A172 (cell line): Measurements from ENCODE around the gene ORC4. TPM values are rescaled to one million over a fixed set of nuclear protein-coding genes. Genes with fewer than 3 reads are reported as not detected.
"Not testable (repeated sequence)": the region's sequence is repeated elsewhere in the genome, so short reads cannot be mapped to it uniquely, and the experiment has no call there.

Source experiments
- DNase-seq: peaks from one replicate; pipeline ENCODE4 v3.0.0-alpha.2; 2015; ENCODE audit warnings: low spot score
- total RNA-seq: library from RNA; depleted of rRNA; stranded (reverse); fragments of >200 nt; shearing (Covaris generic); gene quantifications from 2 replicates; pipeline ENCODE4 v1.2.3, GENCODE V29; 2014

The ORC4 gene
- total RNA-seq, 1 experiment from 2014 or later: 143 TPM

DNA sequence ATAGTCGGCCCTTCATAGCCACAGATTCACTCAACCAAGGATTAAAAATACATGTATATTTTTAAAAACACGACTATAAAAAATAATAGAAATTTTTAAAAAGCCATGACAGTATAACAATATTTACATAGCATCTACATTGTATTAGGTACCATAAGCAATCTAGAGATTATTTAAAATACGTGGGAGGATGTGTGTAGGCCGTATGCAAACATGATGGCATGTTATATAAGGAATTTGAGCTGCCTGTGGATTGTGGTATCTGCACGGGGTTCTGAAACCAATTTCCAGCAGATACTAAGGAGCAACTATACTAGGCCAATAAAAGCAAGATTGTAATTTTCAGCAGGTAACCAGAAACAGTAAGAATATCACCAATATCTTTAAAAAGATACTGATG is 5.9 kb downstream of the ORC4 start:
- no peak for DNase-seq

DNA sequence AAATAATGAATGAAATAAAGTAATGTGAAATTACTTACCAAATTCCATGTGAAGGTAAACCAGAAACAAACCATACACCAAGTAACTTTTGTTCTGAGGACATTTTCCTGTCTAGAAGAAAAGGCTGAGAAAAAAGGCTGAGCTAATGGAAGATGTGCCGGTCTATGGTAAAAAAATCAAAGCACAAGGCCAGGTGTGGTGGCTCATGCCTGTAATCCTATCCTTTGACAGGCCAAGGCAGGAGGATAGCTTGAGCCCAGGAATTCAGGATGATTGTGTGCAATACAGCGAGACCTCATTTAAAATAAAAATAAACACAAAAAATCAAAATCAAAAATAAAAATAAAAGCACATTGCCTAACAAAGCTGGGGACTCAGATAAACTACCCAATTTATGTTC is 6.7 kb downstream of the ORC4 start:
- DNase-seq: no peak

DNA sequence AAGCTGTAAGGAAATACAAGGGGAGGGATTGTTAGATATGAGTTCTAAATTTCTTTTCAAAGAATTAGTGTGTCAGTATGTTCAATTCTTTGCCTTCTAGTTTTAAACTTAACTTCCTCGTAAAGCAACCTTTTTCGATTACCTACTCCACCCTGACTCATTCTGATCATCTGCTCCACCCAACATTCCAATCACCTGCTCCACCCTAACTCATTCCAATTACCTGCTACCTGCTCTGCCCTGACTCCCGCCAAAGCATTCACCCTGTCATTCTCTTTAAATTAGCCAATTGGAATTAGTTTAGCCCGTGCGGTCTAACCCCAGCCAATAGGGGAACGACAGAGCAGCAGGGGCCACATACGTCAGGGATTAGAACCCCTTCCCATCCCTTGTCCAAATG is 12.1 kb downstream of the ORC4 start:
- DNase-seq: not testable (repeated sequence)

DNA sequence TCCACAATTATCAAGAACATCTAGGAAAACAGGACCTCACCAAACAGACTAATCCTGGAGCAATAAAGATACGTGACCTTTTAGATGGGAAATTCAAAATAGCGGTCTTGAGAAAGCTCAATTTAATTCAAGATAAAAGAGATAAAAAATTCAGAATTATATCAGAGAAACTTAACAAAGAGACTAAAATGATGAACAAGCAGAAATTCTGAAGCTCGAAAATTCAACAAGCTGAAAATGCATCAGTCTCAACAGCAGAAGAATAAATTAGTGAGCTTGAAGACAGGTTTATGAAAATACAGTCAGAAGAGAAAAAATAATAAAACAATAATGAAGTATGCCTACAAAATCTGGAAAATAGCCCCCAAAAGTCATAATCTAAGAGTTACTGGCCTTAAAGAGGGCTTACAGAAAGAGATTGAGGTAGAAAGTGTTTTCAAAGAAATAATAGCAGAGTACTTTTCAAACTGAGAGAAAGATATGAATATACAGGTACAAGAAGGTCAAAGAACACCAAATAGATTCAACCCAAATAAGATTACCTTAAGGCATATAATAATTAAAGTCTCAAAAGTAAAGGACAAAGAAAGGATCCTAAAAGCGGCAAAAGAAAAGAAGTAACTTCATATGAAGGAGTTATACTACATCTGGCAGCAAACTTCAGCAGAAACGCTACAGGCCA is 13.2 kb downstream of the ORC4 start:
- no peak for DNase-seq

DNA sequence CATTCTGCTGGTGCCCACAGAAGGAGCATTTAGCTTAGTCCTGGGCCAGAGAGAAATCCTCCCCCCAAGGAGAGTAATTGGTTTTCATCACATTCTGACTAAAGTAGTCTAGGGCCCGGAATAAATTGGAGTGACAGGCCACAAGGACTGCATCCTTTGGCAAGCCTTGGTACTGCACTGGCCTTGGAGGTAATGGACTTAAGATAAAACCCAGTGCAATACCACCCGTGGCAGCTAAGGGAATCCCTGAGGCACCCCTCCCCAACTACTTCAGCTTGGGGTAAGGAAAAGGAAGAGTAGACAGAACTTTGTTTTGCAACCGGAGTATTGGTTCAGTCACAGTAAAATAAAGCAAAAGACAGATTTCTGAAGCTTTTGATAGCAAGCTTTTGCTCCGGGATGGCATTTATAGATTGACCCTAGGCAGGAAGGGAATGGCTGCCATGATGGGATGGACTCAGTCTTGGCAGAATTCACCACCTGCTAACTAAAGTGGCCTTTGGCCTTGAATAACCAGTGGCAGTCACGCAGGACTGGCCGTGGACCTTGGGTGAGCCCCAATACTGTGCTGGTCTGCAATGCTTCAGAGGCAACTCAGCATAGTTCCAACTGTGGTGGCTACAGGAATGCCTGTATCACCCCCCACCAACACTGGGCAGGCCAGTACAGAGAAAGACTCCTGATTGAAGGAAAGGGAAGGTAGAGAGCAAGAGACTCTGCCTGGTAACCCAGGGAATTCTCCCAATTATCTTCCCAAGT is 14.1 kb downstream of the ORC4 start:
- DNase-seq: no peak

DNA sequence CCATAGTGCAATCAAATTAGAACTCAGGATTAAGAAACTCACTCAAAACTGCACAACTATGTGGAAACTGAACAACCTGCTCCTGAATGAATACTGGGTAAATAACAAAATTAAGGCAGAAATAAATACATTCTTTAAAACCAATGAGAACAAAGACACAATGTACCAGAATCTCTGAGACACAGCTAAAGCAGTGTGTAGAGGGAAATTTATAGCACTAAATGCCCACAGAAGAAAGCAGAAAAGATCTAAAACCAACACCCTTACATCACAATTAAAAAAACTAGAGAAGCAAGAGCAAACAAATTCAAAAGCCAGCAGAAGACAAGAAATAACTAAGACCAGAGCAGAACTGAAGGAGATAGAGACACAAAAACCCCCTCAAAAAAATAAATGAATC is 18.1 kb downstream of the ORC4 start:
- DNase-seq: not testable (repeated sequence)

DNA sequence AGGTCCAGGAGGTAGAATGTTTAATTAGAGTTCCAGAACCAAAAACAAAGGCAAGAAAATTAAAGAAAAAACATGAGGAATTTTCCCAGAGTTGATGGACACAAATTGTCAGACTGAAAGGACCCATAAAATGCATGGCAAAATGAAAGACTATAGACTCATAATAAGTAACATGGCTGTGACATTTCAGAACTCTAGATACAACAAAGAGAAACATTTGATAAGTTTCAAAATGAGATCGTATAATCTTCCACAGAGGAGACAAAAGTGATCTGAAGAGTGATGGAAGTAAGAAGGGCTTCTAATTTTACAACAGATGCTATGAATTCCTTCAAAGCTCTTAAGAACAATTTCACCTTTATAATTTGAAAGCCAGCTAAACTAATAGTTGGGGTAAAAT is 20.4 kb downstream of the ORC4 start:
- DNase-seq: no peak

DNA sequence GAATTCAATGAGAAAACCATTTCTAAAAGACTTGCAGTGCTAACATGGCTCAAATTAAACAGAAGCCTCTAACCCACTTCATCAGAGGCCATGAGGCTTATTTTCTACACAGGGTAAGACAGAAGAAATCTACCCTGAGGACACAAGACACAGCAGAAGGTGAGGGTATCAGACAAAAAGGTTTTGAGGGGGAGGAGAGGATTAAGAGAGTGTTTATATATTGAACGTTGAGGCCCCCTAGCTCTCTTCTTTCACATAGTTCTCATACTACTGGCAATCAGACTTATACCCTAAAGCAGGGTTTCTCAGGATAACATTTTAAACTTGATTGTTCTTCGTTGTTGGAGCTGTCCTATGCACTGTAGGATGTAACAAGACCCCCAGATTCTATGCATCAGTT is 21.4 kb downstream of the ORC4 start:
- no peak for DNase-seq

DNA sequence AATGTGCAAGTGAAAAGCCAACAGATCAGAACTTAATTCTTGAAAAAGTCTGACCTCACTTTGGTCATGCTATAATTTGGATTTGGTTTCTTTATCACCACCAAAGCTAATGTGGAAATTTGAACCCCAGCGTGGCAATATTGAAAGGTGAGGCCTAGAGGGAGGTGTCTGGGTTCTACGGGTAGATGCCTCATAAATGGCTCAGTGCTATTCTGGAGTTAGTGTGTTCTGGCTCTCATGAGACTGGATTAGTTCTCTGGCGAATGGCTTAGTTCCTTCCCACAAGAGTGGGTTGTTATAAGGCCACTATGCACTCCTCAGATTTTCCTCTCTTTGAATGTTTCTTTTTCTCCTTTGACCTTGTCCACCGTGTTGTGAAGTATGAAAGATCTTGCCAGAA is 22.3 kb downstream of the ORC4 start:
- no peak for DNase-seq

DNA sequence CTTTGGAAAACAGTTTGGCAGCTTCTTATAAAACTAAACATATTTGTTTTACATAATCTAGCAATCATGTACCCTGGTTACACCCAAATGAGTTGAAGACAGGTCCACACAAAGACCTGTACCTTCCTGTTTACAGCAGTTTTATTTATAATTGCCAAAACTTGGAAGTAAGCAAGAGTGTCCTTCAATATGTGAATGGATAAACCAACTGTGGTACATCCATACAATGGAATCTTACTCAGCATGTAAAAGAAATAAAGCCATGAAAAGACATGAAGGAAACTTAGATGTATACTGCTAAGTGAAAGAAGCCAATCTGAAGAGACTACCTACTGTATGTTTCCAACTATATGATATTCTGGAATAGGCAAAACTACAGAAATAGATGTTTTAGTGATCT is 23.7 kb downstream of the ORC4 start:
- no peak for DNase-seq

DNA sequence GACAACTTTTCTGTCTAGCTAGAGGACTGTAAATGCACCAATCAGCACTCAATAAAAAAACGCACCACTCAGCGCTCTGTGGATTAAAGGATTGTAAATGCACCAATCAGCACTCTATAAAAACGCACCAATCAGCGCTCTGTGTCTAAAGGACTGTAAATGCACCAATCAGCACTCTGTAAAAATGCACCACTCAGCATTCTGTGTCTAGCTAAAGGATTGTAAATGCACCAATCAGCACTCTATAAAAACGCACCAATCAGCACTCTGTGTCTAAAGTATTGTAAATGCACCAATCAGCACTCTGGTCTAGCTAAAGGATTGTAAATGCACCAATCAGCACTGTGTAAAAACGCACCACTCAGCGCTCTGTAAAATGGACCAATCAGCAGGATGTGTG is 25.6 kb downstream of the ORC4 start:
- DNase-seq: not testable (repeated sequence)

DNA sequence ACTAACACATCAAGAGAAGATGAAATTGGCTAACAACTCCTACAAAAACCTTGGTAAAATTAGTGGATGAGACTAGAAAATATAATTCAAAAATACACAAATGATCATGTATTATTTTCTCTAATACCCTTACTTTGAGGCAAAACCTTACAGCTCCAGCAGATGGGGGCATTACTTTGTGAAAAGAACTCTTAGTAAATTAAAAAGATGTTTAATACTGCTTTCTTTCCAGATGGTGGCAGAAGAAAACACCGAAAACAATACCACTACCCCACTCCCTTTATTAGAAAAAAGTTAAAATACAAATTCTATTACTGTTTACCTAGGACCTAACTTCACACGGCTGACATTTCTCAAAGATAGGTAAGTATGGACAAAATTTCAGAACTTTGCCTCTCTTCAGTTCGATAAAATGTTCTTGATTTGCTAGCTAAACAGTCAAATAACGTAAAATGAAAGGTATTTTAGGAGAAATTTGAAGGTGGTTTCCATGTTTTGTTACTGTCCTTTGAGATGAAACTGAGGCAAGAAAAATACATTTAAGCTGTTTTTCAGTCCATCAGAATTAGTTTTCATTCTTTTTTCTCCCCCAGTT is 30.6 kb downstream of the ORC4 start:
- peak; percentile 46 for DNase-seq

DNA sequence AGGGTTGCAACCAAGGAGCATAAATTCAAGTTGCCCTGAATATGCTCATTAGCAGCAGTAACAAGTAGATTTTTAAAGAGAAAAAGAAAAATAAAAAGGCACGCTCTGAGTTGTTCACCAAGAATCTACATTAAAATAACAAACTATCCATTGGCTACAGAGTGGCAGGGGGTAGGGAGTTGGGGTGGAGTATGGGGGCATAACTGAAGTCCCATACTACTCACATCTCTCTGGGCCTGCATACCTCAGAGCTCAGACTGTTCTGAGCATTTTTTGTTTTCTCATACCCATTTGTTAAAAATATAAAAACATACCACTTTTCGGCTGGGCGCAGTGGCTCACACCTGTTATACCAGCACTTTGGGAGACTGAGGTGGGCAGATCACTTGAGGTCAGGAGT is 31.4 kb downstream of the ORC4 start:
- DNase-seq: no peak

DNA sequence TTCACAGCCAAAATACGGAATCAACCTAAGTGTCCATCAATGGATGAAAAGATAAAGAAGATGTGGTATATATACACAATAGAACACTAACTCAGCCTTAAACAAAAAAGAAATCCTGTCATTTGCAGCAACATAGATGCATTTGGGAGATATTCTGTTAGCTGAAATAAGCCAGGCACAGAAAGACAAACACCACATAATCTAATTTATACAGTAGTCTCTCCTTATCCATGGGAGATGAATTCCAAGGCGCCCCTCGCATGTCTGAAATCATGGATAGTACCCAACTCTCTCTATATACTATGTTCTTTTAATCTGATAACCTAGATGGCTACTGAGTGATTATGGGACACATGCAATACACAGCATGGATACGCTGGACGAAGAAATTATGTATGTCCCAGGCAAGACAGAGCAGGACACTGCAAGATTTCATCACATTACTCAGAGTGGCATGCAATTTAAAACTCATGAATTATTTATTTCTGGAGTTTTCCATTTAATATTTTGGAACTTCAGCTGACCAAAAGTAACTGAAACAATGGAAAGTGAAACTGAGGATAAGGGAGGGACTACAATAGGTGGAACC is 39.5 kb downstream of the ORC4 start:
- no peak for DNase-seq

DNA sequence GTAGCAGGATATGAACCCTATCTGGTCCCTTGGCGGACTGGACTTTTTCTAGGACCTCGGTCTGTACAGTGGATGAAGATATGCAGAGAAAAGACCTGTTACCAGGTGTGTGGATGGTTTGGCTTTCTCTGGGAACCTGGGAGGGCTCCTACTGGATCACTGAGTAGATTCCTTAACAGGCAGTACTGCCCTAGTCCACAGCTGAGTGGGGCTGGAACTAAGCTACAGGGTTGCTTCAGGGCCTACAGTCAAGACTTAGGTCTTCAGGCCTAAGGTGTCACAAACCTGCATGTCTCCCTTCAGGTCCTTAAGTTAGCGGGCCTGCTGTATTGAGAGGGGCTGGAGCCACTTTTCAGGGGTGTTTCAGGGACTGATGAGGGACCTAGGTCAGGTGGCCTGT is 42.9 kb downstream of the ORC4 start:
- no peak for DNase-seq

DNA sequence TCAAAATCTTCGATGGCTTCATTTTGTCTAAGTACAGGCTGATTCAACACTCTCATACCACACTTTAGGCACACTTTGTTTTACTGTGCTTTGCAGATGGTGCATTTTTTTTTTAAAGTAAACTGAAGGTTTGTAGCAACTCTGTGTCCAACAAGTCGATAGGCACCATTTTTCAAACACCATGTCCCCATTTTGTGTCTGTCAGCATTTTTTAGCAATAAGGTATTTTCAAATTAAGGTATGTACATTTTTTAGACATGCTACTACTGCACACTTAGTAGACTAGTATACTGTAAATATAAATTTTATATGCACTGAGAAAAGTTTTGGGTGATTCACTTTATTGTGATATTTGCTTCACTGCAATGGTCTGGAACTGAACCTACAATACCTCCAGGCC is 44.4 kb downstream of the ORC4 start:
- no peak for DNase-seq

DNA sequence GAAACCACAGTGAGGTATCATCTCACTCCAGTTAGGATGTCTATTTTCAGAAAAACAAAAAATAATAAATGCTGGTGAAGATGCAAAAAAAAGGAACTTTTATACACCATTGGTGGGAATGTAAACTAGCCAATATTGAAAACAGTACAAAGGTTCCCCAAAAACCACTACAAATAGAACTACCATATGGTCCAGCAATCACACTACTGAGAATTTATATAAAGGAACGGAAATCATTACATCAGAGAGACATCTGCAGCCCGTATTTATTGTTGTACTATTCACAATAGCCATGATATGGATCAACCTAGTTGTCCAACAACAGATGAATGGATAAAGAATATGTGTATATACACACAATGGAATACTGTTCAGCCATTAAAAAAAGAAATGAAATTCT is 52.0 kb downstream of the ORC4 start:
- DNase-seq: no peak

DNA sequence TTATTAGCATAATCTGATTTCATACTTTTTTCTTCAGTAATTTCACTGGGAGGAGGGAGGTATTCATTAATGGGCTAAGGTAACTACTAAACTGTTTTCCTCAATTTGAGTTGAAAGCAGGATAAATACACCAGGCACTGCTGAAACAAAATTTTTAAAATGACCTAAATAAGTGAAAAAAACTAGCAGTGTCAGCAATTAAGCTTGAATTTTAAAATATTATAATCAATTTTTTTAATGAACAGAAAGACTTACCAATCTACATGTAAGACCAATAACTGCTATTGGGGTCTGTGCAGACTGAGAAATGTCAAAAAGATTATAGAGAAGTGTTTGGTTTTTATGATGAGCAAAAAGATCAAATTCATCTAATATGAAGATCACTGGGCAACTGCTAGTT is 68.4 kb downstream of the ORC4 start:
- DNase-seq: no peak

DNA sequence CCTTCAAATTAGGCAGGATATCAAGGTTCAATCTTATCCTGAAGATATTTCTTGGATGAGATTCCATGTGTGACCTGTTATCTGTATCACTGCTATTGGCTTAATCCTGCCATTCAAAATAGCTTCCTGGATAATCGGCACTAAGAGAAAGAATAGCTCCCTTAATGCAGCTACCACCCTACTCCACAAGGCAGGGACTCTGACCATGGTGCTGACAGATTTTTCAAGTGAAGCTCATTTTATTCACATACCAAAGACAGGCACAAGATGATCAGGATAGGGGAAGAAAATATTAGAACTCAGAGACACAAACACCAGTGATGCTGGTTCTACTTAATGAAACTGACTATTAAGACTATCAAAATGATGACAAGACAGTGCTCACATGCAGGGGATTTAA is 74.9 kb downstream of the ORC4 start:
- DNase-seq: no peak

DNA sequence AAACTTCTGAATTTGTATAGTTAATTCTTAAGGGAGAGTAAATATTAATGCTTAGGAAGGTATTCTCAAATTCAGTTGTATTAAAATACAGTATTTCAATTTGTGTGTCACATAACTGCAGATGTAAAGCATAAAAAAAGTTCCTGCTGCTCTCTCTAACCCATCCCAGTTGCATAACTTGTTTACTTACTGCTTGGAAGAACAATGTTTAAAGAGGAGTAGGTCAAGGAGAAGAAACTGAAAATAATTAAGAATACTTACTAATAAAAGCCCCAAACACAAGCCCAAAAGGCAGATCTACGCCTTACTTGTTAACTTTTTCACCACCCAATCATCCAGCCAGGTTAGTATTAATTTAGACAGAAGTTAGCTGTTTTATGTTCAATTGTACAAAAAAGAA is 81.2 kb downstream of the ORC4 start:
- DNase-seq: no peak

DNA sequence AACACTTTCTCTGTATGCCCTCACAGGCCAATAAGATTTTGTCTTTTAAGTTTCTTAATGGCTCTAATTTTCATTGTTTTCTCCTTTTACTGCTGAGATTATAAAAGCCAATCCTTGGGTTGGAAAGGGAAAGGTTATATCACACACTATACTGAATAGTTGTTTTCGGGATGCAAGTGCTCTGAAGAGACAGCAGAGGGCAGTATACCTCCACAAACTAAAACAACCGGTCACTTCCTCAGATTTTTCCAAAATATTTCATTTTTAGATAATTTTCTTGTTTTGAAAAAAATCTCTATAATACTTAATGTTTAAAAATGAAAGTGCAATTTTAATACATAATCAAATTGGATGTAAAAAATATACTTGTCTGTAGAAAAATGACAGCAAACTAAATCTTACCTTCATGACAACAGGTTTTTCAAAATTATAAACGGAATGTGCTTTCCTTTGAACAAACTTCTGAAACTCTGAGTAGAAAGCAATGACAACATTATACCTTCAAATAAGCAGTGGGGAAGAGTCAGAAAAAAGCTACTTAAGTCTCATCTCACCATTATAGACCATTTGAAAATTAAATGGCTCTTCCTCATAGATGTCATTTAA is 82.7 kb downstream of the ORC4 start:
- peak; percentile 45 for DNase-seq

DNA sequence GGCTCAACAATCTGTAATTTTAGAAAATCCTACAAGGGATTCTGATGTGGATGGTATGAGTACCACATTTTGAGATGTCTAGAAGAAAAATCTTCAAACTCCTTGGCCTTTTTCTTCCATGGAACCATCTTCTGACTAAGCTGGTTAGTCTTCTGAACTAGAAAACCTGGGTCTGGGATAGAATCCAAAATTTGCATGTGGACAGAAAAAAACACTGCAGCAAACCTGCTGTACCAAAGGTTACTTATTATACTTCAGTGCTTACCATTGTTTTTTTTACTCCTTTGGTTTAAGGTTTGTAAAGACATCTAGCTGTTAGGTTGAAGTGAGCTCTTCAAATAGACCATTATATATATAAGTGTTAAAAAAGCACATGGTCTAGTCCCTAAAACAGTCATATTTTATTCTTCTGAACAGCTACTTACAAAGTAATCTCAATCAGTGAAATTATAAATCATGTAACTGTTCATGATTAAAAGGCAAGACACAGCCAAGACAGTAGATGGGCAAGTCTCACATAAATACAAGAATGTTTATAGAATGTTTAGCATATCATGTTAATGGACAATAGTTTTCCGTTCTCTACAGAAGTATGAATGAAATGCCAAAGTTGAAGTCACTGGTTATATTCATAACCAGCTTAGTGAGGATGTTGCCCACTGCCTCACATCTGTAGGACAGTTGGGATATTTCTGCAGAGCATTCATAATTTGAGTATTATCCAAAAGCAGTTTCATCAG is 85.5 kb downstream of the ORC4 start:
- DNase-seq: no peak
